H1 (cell line): ENCODE data around the gene PIGZ. TPM values are rescaled to one million over a fixed set of nuclear protein-coding genes. Genes with fewer than 3 reads are reported as not detected.

ENCODE experiments used
- CTCF ChIA-PET: fragments of 300-600 bp; sonication (Branson Sonifier 250); formaldehyde crosslinking; loops from one replicate; lab custom pipeline; 2021; ENCODE audit not compliant: partially characterized antibody; lab: Charles Lee
- POLR2A ChIA-PET: fragments of 300-600 bp; sonication (Branson Sonifier 250); formaldehyde crosslinking; loops from one replicate; lab custom pipeline; 2021; ENCODE audit warnings: inconsistent platforms; ENCODE audit not compliant: partially characterized antibody; lab: Charles Lee
- DNase-seq, 2 experiments: peaks; one replicate each; pipeline versions ENCODE4 v3.0.0 to v3.0.0-alpha.2; 2010 to 2022; ENCODE audit warnings: low spot score in 2 of 2, low read depth in 1 of 2, mixed read lengths in 1 of 2
- FAIRE-seq: peaks from 2 replicates; lab custom pipeline; 2011; peaks lifted over from hg19 to GRCh38; lab: Jason Lieb, UNC
- H2AFZ ChIP-seq: 2 replicates; pipeline ENCODE4 v1.8.1; 2012; ENCODE audit warnings: low read length, inconsistent platforms
- H2AK5ac ChIP-seq: 2 replicates; pipeline ENCODE4 v1.6.1; 2013; ENCODE audit warnings: low read depth, low read length
- H2BK120ac ChIP-seq: replicated peaks from 2 replicates; pipeline ENCODE3; 2013; ENCODE audit warnings: low read depth, low read length, inconsistent platforms
- H2BK12ac ChIP-seq: 2 replicates; pipeline ENCODE4 v1.6.1; 2013; ENCODE audit warnings: low read depth, low read length
- H2BK15ac ChIP-seq: 2 replicates; pipeline ENCODE4 v1.6.1; 2013; ENCODE audit warnings: low read length
- H2BK20ac ChIP-seq: 2 replicates; pipeline ENCODE4 v1.6.1; 2013; ENCODE audit warnings: low read length
- H2BK5ac ChIP-seq: 2 replicates; pipeline ENCODE4 v1.6.1; 2013; ENCODE audit warnings: low read depth, low read length
- H3K14ac ChIP-seq: 2 replicates; pipeline ENCODE4 v1.6.1; 2013; ENCODE audit warnings: inconsistent platforms; ENCODE audit not compliant: insufficient read length
- H3K18ac ChIP-seq: 2 replicates; pipeline ENCODE4 v1.6.1; 2013; ENCODE audit warnings: low read length; ENCODE audit errors: extremely low read depth
- H3K23ac ChIP-seq: 2 replicates; pipeline ENCODE4 v1.6.1; 2013; ENCODE audit warnings: inconsistent platforms; ENCODE audit not compliant: insufficient read length
- H3K23me2 ChIP-seq: 2 replicates; pipeline ENCODE4 v1.6.1; 2013; ENCODE audit warnings: low read depth, low read length
- H3K27ac ChIP-seq: 2 replicates; pipeline ENCODE4 v1.6.1; 2011; ENCODE audit warnings: low read depth, low read length, inconsistent platforms
- H3K27me3 ChIP-seq, 4 experiments: replicated peaks in 1 of 4; 1 replicate in 1 of 4; 2 replicates in 3 of 4; pipeline versions ENCODE4 v1.6.1 to v1.8.1; 2011 to 2013; ENCODE audit warnings: low read length in 3 of 4, mild to moderate bottlenecking in 3 of 4, inconsistent platforms in 2 of 4, mixed read lengths in 2 of 4, moderate library complexity in 1 of 4; ENCODE audit not compliant: control insufficient read depth in 3 of 4, insufficient read depth in 3 of 4; ENCODE audit errors: extremely low read depth in 1 of 4
- H3K36me3 ChIP-seq, 4 experiments: 2 replicates each; pipeline versions ENCODE4 v1.6.1 to v1.8.1; 2011 to 2013; ENCODE audit warnings: mild to moderate bottlenecking in 4 of 4, low read length in 3 of 4, moderate library complexity in 2 of 4, control low read depth in 1 of 4, inconsistent platforms in 1 of 4; ENCODE audit not compliant: insufficient read depth in 4 of 4, control insufficient read depth in 2 of 4
- H3K4ac ChIP-seq: replicated peaks from 2 replicates; pipeline ENCODE3; 2013; ENCODE audit warnings: low read length, low read depth, mixed read lengths, inconsistent platforms; ENCODE audit not compliant: insufficient read length
- H3K4me1 ChIP-seq, 4 experiments: replicated peaks in 1 of 4; 1 replicate in 1 of 4; 2 replicates in 3 of 4; pipeline versions ENCODE4 v1.6.1 to v1.8.1; 2011 to 2013; ENCODE audit warnings: low read length in 3 of 4, inconsistent platforms in 2 of 4, mixed read lengths in 1 of 4; ENCODE audit not compliant: insufficient read depth in 4 of 4, control insufficient read depth in 3 of 4
- H3K4me2 ChIP-seq, 2 experiments: 2 replicates each; pipeline versions ENCODE4 v1.6.1 to v1.8.1; 2011 to 2013; ENCODE audit warnings: low read depth in 2 of 2, low read length in 2 of 2, control low read depth in 1 of 2, inconsistent platforms in 1 of 2, mild to moderate bottlenecking in 1 of 2; ENCODE audit not compliant: insufficient read depth in 1 of 2
- H3K4me3 ChIP-seq, 4 experiments: fragments of 200-600, 300-600 bp in 1 of 4; sonication (generic), shearing (Covaris generic), sonication (Bioruptor Twin) in 1 of 4; 2 replicates each; pipeline versions ENCODE4 v1.5.1 to v1.8.1; 2011 to 2016; ENCODE audit warnings: low read length in 4 of 4, low read depth in 3 of 4, control low read depth in 2 of 4, inconsistent platforms in 2 of 4, mild to moderate bottlenecking in 2 of 4, mixed read lengths in 1 of 4, moderate library complexity in 1 of 4; ENCODE audit not compliant: insufficient read depth in 2 of 4; ENCODE audit errors: extremely low read depth in 1 of 4
- H3K56ac ChIP-seq: replicated peaks from 2 replicates; pipeline ENCODE3; 2013; ENCODE audit warnings: low read depth, mild to moderate bottlenecking, mixed read lengths, low read length, inconsistent platforms; ENCODE audit not compliant: insufficient read length
- H3K79me1 ChIP-seq: 2 replicates; pipeline ENCODE4 v1.6.1; 2013; ENCODE audit warnings: low read depth, low read length, control low read depth
- H3K79me2 ChIP-seq, 2 experiments: 2 replicates each; pipeline versions ENCODE4 v1.6.1 to v1.8.1; 2012 to 2013; ENCODE audit warnings: low read length in 2 of 2, mild to moderate bottlenecking in 2 of 2, inconsistent platforms in 1 of 2; ENCODE audit not compliant: insufficient read depth in 2 of 2, control insufficient read depth in 1 of 2
- H3K9ac ChIP-seq, 4 experiments: replicated peaks in 1 of 4; 1 replicate in 1 of 4; 2 replicates in 3 of 4; pipeline versions ENCODE4 v1.6.1 to v1.8.1; 2011 to 2013; ENCODE audit warnings: low read depth in 3 of 4, low read length in 3 of 4, control low read depth in 2 of 4, mild to moderate bottlenecking in 2 of 4, moderate library complexity in 2 of 4, inconsistent platforms in 1 of 4; ENCODE audit errors: extremely low read depth in 1 of 4
- H3K9me3 ChIP-seq, 2 experiments: 2 replicates each; pipeline versions ENCODE4 v1.6.1 to v1.8.1; 2012 to 2013; ENCODE audit warnings: mild to moderate bottlenecking in 2 of 2, moderate library complexity in 2 of 2, control low read depth in 1 of 2, inconsistent platforms in 1 of 2, low read depth in 1 of 2, low read length in 1 of 2, mixed read lengths in 1 of 2; ENCODE audit not compliant: insufficient read depth in 2 of 2
- H4K20me1 ChIP-seq, 2 experiments: replicated peaks in 1 of 2; 2 replicates each; pipeline versions ENCODE3 to v1.8.1; 2011 to 2013; ENCODE audit warnings: inconsistent platforms in 2 of 2, low read length in 2 of 2, mild to moderate bottlenecking in 1 of 2; ENCODE audit not compliant: insufficient read depth in 2 of 2, control insufficient read depth in 1 of 2
- H4K5ac ChIP-seq: 2 replicates; pipeline ENCODE4 v1.6.1; 2013; ENCODE audit warnings: low read length, low read depth, mixed read lengths, inconsistent platforms; ENCODE audit not compliant: insufficient read length
- H4K8ac ChIP-seq: 2 replicates; pipeline ENCODE4 v1.8.0; 2013; ENCODE audit warnings: mild to moderate bottlenecking, moderate library complexity, low read length, inconsistent platforms; ENCODE audit not compliant: insufficient read depth; ENCODE audit errors: extremely low read depth
- H4K91ac ChIP-seq: replicated peaks from 2 replicates; pipeline ENCODE3; 2013; ENCODE audit warnings: low read length, mixed read lengths, inconsistent platforms; ENCODE audit not compliant: insufficient read length
- BACH1 ChIP-seq: IDR thresholded peaks from 2 replicates; pipeline ENCODE4 v1.6.1; 2012; ENCODE audit warnings: low read length, improper control_type of control experiment
- BCL11A ChIP-seq, 2 experiments: IDR thresholded peaks; one replicate each; pipeline ENCODE4 v1.6.1; 2011; ENCODE audit warnings: low read depth in 2 of 2, low read length in 2 of 2, mild to moderate bottlenecking in 2 of 2
- BRCA1 ChIP-seq: IDR thresholded peaks from 2 replicates; pipeline ENCODE4 v1.6.1; 2012; ENCODE audit warnings: low read depth, low read length, improper control_type of control experiment
- CBX5 ChIP-seq: fragments of 300-800, 300-1000 bp; sonication (generic); IDR thresholded peaks from 2 replicates; pipeline ENCODE4 v1.7.1; 2016; ENCODE audit warnings: antibody characterized with exemption, low read length, low read depth
- CHD2 ChIP-seq: IDR thresholded peaks from 2 replicates; pipeline ENCODE4 v1.6.1; 2012; ENCODE audit warnings: low read length, improper control_type of control experiment
- E2F6 ChIP-seq: IDR thresholded peaks from 2 replicates; pipeline ENCODE4 v1.6.1; 2012; ENCODE audit warnings: inconsistent platforms
- EGR1 ChIP-seq: IDR thresholded peaks from 2 replicates; pipeline ENCODE4 v1.6.1; 2011; ENCODE audit warnings: low read depth, low read length, borderline replicate concordance
- EP300 ChIP-seq, 2 experiments: IDR thresholded peaks; 1 replicate in 1 of 2; 2 replicates in 1 of 2; pipeline ENCODE4 v1.6.1; 2011 to 2012; ENCODE audit warnings: low read depth in 2 of 2, low read length in 2 of 2, mild to moderate bottlenecking in 2 of 2, borderline replicate concordance in 1 of 2, inconsistent platforms in 1 of 2, moderate library complexity in 1 of 2
- MAFK ChIP-seq: IDR thresholded peaks from 2 replicates; pipeline ENCODE4 v1.6.1; 2012; ENCODE audit warnings: low read depth, mild to moderate bottlenecking, improper control_type of control experiment, low read length
- PHF8 ChIP-seq: fragments of 200-600 bp; sonication (generic); conservative IDR thresholded peaks from 2 replicates; pipeline ENCODE4 v1.7.1; 2012; ENCODE audit warnings: low read depth, mild to moderate bottlenecking, inconsistent platforms, low read length, moderate library complexity
- POLR2AphosphoS5 ChIP-seq: IDR thresholded peaks from 2 replicates; pipeline ENCODE4 v1.6.1; 2011; ENCODE audit warnings: low read depth, low read length
- SIRT6 ChIP-seq: IDR thresholded peaks from one replicate; pipeline ENCODE4 v1.7.1; 2012; ENCODE audit warnings: low read length, inconsistent platforms
- SP1 ChIP-seq: IDR thresholded peaks from 2 replicates; pipeline ENCODE4 v1.6.1; 2011; ENCODE audit warnings: low read depth, low read length
- SRF ChIP-seq: IDR thresholded peaks from 2 replicates; pipeline ENCODE4 v1.6.1; 2011; ENCODE audit warnings: mild to moderate bottlenecking, low read depth, low read length, moderate library complexity
- TAF7 ChIP-seq: optimal IDR thresholded peaks from 2 replicates; pipeline ENCODE3; 2011; ENCODE audit warnings: low read depth, mild to moderate bottlenecking, inconsistent platforms, low read length, moderate library complexity, borderline replicate concordance
- WGBS, 2 experiments: shearing (Covaris generic) in 1 of 2; methylation state at CpG; one replicate each; pipeline versions ENCODE4 v1.1.6 to v1.1.7; 2013 to 2015; ENCODE audit warnings: low lambda C conversion rate in 2 of 2, mixed read lengths in 2 of 2, inconsistent platforms in 1 of 2, low coverage in 1 of 2, missing lambda C conversion rate in 1 of 2; ENCODE audit not compliant: insufficient replicate concordance in 2 of 2, insufficient coverage in 1 of 2, insufficient read length in 1 of 2; ENCODE audit errors: extremely low coverage in 1 of 2, missing lambda C conversion rate in 1 of 2; 5-methylcytosine and 5-hydroxymethylcytosine counted together
- polyA plus RNA-seq, 7 experiments: library from polyadenylated mRNA; depleted of rRNA in 3 of 7; stranded (reverse) in 5 of 7; unstranded in 2 of 7; fragments of >200 nt in 5 of 7; fragments of 200-250 nt in 2 of 7; gene quantifications; 1 replicate in 5 of 7; 2 replicates in 1 of 7; 4 replicates in 1 of 7; pipeline versions ENCODE4 v1.2.1 to v1.2.3, GENCODE V29; 2011 to 2013; ENCODE audit warnings: missing spikeins in 2 of 7, mixed read lengths in 2 of 7
- total RNA-seq: library from RNA; stranded (reverse); fragmentation: NEBNext Ultra II Directional; extraction: Animal tissue kit (Norgen Biotek cat#: 25700); gene quantifications from 2 replicates; pipeline ENCODE4 v1.2.1, GENCODE V29; 2021

The PIGZ gene
- total and polyA plus RNA-seq, 2 of the 8 experiments (the other 6 are each of a cell fraction or from before 2014, with no cell fraction given): 0.32 TPM; not detected in 1

GRCh38 chr3:196985298-196985697 lies 16.7 kb upstream of the PIGZ start:
- H3K56ac ChIP-seq: no peak overlapping the region
- H3K4me1 ChIP-seq: no peaks in the 10 kb centered on the region
- no peak overlapping the region for H3K9ac ChIP-seq
- no peak overlapping the region for H3K4me2 ChIP-seq
- H3K14ac ChIP-seq: no peak overlapping the region
- no peaks in the 10 kb centered on the region for H3K27me3 ChIP-seq
- no peak overlapping the region for H2BK20ac ChIP-seq
- H2BK15ac ChIP-seq: no peak overlapping the region
- H2AK5ac ChIP-seq: no peak overlapping the region
- no peak overlapping the region for H4K5ac ChIP-seq
- POLR2A ChIA-PET: interaction anchor here (0.5 kb wide), 1 partner anchor 198 kb away, joined by 3 read pairs; no protein-coding TSS in a partner anchor
- DNase-seq (no peak), FAIRE-seq (no peak)
- H3K27ac ChIP-seq: no peak overlapping the region
- no peak overlapping the region for H4K8ac ChIP-seq
- H3K23ac ChIP-seq: no peak overlapping the region
- no peak overlapping the region for H3K4ac ChIP-seq
- H3K9me3 ChIP-seq: no peaks in the 10 kb centered on the region
- no peaks in the 10 kb centered on the region for H3K79me2 ChIP-seq
- no peaks in the 10 kb centered on the region for H3K79me1 ChIP-seq
- no peak overlapping the region for H3K4me3 ChIP-seq
- H2BK5ac ChIP-seq: no peak overlapping the region
- CTCF ChIA-PET: interaction anchor here (0.6 to 1.5 kb wide), 6 partner anchors 9 to 176 kb away, joined by 3 to 5 read pairs (median 3); no protein-coding TSS in a partner anchor
- peak overlapping the region; percentile 18; the same call in 1 of the 2 replicates for H2AFZ ChIP-seq
- no peaks in the 10 kb centered on the region for H3K36me3 ChIP-seq
- H3K18ac ChIP-seq: no peak overlapping the region
- 86% methylated on average over 6 of the region's 6 CpGs; no CpG with 5 or more reads in 1 of the 2 experiments for WGBS, 2 experiments
- no peak overlapping the region for H4K91ac ChIP-seq
- H2BK12ac ChIP-seq: no peak overlapping the region
- no peak overlapping the region for H2BK120ac ChIP-seq
- H3K23me2 ChIP-seq: no peaks in the 10 kb centered on the region
- peaks cover 0 to 1% of the 10 kb centered on the region in 2 experiments for H4K20me1 ChIP-seq
- no peak for TF ChIP-seq TAF7
- TF ChIP-seq EGR1: no peak
- no peak for TF ChIP-seq BCL11A (IDR thresholded peaks at IDR 0.05; ENCODE audit: low read depth in 2 of 2, low read length in 2 of 2)
- TF ChIP-seq SRF: no peak
- no peak for TF ChIP-seq E2F6
- no peak for TF ChIP-seq PHF8
- TF ChIP-seq SIRT6: no peak
- no peak for TF ChIP-seq MAFK
- TF ChIP-seq BRCA1: no peak
- TF ChIP-seq CBX5: no peak
- no peak for TF ChIP-seq BACH1
- no peak for TF ChIP-seq POLR2AphosphoS5
- TF ChIP-seq SP1: no peak
- TF ChIP-seq EP300 (IDR thresholded peaks at IDR 0.05; ENCODE audit: borderline replicate concordance in 1 of 2, low read depth in 2 of 2, low read length in 2 of 2): no peak
- no peak for TF ChIP-seq CHD2
